Measurements from ENCODE around the gene EXT2.

The EXT2 gene

GRCh38 chr11:44066732-44067141 is 28.7 kb upstream of the EXT2 start:
- Mint-ChIP-seq H3K9me3 (no peaks in the 10 kb centered on the region), H3K4me3 (peak overlapping the region; percentile 88 to 93 (median 90))

GRCh38 chr11:44067266-44067665 is 28.2 kb upstream of the EXT2 start:
- Mint-ChIP-seq H3K9me3 (no peaks in the 10 kb centered on the region), H3K4me3 (peak overlapping the region; percentile 88 to 93 (median 90)), H3K27ac (peak overlapping the region; percentile 93 to 99 (median 96)), H3K4me1 (peaks cover 22% of the 10 kb centered on the region), H3K36me3 (ENCODE audit: low read depth) (peaks cover 19% of the 10 kb centered on the region), H3K27me3 (ENCODE audit: low read depth) (no peaks in the 10 kb centered on the region)
- TF ChIP-seq CTCF (IDR thresholded peaks at IDR 0.05; ENCODE audit: unreplicated experiment in 3 of 3) = no peak

More at GRCh38 chr11:44066732-44067141, 28.7 kb upstream of the EXT2 start:
- H3K27ac Mint-ChIP-seq = peak overlapping the region; percentile 93 to 99 (median 96)
- peaks cover 22% of the 10 kb centered on the region for H3K4me1 Mint-ChIP-seq
- TF ChIP-seq CTCF (IDR thresholded peaks at IDR 0.05; ENCODE audit: unreplicated experiment in 3 of 3) = no peak
- peaks cover 19% of the 10 kb centered on the region for H3K36me3 Mint-ChIP-seq (ENCODE audit: low read depth)
- H3K27me3 Mint-ChIP-seq (ENCODE audit: low read depth) = no peaks in the 10 kb centered on the region

GRCh38 chr11:44068180-44068579 is 27.3 kb upstream of the EXT2 start:
- Mint-ChIP-seq H3K4me3 (no peak overlapping the region), H3K36me3 (ENCODE audit: low read depth) (peaks cover 19% of the 10 kb centered on the region), H3K4me1 (peaks cover 22% of the 10 kb centered on the region), H3K27ac (no peak overlapping the region), H3K27me3 (ENCODE audit: low read depth) (no peaks in the 10 kb centered on the region), H3K9me3 (no peaks in the 10 kb centered on the region)
- no peak for TF ChIP-seq CTCF (IDR thresholded peaks at IDR 0.05; ENCODE audit: unreplicated experiment in 3 of 3)

GRCh38 chr11:44071157-44071556 is 24.3 kb upstream of the EXT2 start:
- peaks cover 19% of the 10 kb centered on the region for H3K36me3 Mint-ChIP-seq (ENCODE audit: low read depth)
- no peaks in the 10 kb centered on the region for H3K27me3 Mint-ChIP-seq (ENCODE audit: low read depth)
- H3K4me3 Mint-ChIP-seq = no peak overlapping the region
- TF ChIP-seq CTCF (IDR thresholded peaks at IDR 0.05; ENCODE audit: unreplicated experiment in 3 of 3) = no peak
- no peaks in the 10 kb centered on the region for H3K9me3 Mint-ChIP-seq
- H3K4me1 Mint-ChIP-seq = peaks cover 10% of the 10 kb centered on the region
- H3K27ac Mint-ChIP-seq = no peak overlapping the region

GRCh38 chr11:44072757-44073658 is 22.5 kb upstream of the EXT2 start:
- Mint-ChIP-seq H3K4me3 (no peak overlapping the region), H3K9me3 (no peaks in the 10 kb centered on the region), H3K27me3 (ENCODE audit: low read depth) (no peaks in the 10 kb centered on the region), H3K27ac (no peak overlapping the region), H3K4me1 (no peaks in the 10 kb centered on the region), H3K36me3 (ENCODE audit: low read depth) (peaks cover 25% of the 10 kb centered on the region)
- no peak for TF ChIP-seq CTCF (IDR thresholded peaks at IDR 0.05; ENCODE audit: unreplicated experiment in 3 of 3)

GRCh38 chr11:44078794-44079193 is 16.7 kb upstream of the EXT2 start:
- H3K4me1 Mint-ChIP-seq = no peaks in the 10 kb centered on the region
- no peaks in the 10 kb centered on the region for H3K9me3 Mint-ChIP-seq
- H3K27ac Mint-ChIP-seq = no peak overlapping the region
- no peak overlapping the region for H3K4me3 Mint-ChIP-seq
- no peak for TF ChIP-seq CTCF (IDR thresholded peaks at IDR 0.05; ENCODE audit: unreplicated experiment in 3 of 3)
- H3K27me3 Mint-ChIP-seq (ENCODE audit: low read depth) = no peaks in the 10 kb centered on the region
- H3K36me3 Mint-ChIP-seq (ENCODE audit: low read depth) = peaks cover 9% of the 10 kb centered on the region

All from nephron (organoid).